Thyroid gland (tissue), 4 donors: Measurements from ENCODE around the gene C6orf132. TPM values are rescaled to one million over a fixed set of nuclear protein-coding genes. Genes with fewer than 3 reads are reported as not detected.

Experiments
- DNase-seq, 2 donors: peaks; one replicate each; pipeline ENCODE4 v3.0.0-alpha.2; 2019
- H3K27ac ChIP-seq, 3 donors: fragments of 200-600 bp; sonication (generic); 1 replicate in 2 of 3; 2 replicates in 1 of 3; pipeline ENCODE4 v1.5.1; 2016 to 2019; ENCODE audit warnings: mild to moderate bottlenecking in 1 of 3, moderate library complexity in 1 of 3
- H3K27me3 ChIP-seq: fragments of 200-600 bp; sonication (generic); one replicate; pipeline ENCODE4 v1.5.1; 2019
- H3K36me3 ChIP-seq, 2 donors: fragments of 200-600 bp; sonication (generic); one replicate each; pipeline ENCODE4 v1.5.1; 2016 to 2019
- H3K4me1 ChIP-seq, 2 donors: fragments of 200-600 bp; sonication (generic); one replicate each; pipeline ENCODE4 v1.5.1; 2017 to 2019
- H3K4me3 ChIP-seq, 3 donors: fragments of 200-600 bp; sonication (generic); replicated peaks in 1 of 3; 1 replicate in 2 of 3; 2 replicates in 1 of 3; pipeline ENCODE4 v1.5.1; 2016; ENCODE audit warnings: mild to moderate bottlenecking in 1 of 3
- H3K9me3 ChIP-seq: fragments of 200-600 bp; sonication (generic); one replicate; pipeline ENCODE4 v1.5.1; 2017
- CTCF ChIP-seq, 6 experiments: fragments of 200-600 bp in 3 of 6; fragments of 450-650 bp in 3 of 6; sonication (generic) in 3 of 6; IDR thresholded peaks; one replicate each; pipeline ENCODE4 v1.5.1; 2016 to 2019; ENCODE audit warnings: antibody characterized with exemption in 6 of 6, mild to moderate bottlenecking in 2 of 6, inconsistent platforms in 1 of 6, moderate library complexity in 1 of 6
- POLR2A ChIP-seq, 2 donors: fragments of 450-650 bp; IDR thresholded peaks; one replicate each; pipeline ENCODE4 v1.6.1; 2017; ENCODE audit warnings: antibody characterized with exemption in 2 of 2, mild to moderate bottlenecking in 2 of 2, moderate library complexity in 1 of 2
- WGBS, 2 donors: methylation state at CpG; one replicate each; pipeline ENCODE4 v1.1.5; 2017; 5-methylcytosine and 5-hydroxymethylcytosine counted together
- intact Hi-C: fragments of 100-400 bp; cut with DNase I; formaldehyde crosslinking; loops from one replicate; pipeline ENCODE4 v1.15.1; 2023
- total RNA-seq, 4 donors: library from RNA; depleted of rRNA; stranded (reverse); fragments of >200 nt; gene quantifications; one replicate each; pipeline ENCODE4 v1.2.3, GENCODE V29; 2016

C6orf132 gene
- total RNA-seq, 4 donors from 2014 or later: 14.8 to 34.3 (median 30.6) TPM

- intact Hi-C loops: no loop called here
- H3K9me3 ChIP-seq: no peaks in the 10 kb centered on the region
- no peaks in the 10 kb centered on the region for H3K36me3 ChIP-seq
- no peak overlapping the region for H3K4me3 ChIP-seq
- H3K27me3 ChIP-seq: no peaks in the 10 kb centered on the region
- no peak overlapping the region for H3K27ac ChIP-seq
- H3K4me1 ChIP-seq: peaks cover 8 to 27% of the 10 kb centered on the region in 2 donors
- 86 to 88% methylated on average over 5 of the region's 5 CpGs for WGBS, 2 donors
- no peak for DNase-seq
- TF ChIP-seq CTCF (IDR thresholded peaks at IDR 0.05) (no peak), POLR2A (IDR thresholded peaks at IDR 0.05) (no peak)
Measured at GRCh38 chr6:42113936-42114636, 28.3 kb downstream of the C6orf132 start.

- no peak for DNase-seq
Measured at GRCh38 chr6:42112351-42112750, 30.1 kb downstream of the C6orf132 start.

DNA sequence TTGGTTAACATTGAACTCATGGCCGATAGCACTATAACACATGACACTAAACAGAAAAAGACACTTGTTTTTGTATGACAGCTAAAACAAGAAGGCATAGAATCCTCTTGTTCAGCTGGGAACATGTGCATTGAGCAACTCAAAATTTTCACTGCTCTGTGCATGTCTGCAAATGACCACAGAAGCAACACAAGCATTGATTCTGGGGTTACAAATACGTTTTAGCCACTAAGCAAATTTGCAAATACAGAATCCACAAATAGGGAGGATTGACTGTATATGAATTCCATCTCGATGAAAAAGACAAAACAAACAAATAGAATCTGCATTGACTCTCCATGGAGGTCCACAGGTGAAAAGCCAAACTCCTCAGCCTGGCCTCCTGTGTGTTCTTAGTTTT lies 31.7 kb downstream of the C6orf132 start:
- Histone ChIP-seq H3K4me1 (peaks cover 7 to 12% of the 10 kb centered on the region in 2 donors), H3K27ac (no peak overlapping the region), H3K9me3 (no peaks in the 10 kb centered on the region), H3K4me3 (no peak overlapping the region), H3K27me3 (no peaks in the 10 kb centered on the region), H3K36me3 (no peaks in the 10 kb centered on the region)
- no peak for DNase-seq
- intact Hi-C loops: no loop called here
- TF ChIP-seq CTCF (IDR thresholded peaks at IDR 0.05) (no peak), POLR2A (IDR thresholded peaks at IDR 0.05) (no peak)
- 68 to 94% methylated on average over 3 of the region's 3 CpGs for WGBS, 2 donors

More at GRCh38 chr6:42112351-42112750, 30.1 kb downstream of the C6orf132 start:
- TF ChIP-seq POLR2A (IDR thresholded peaks at IDR 0.05): no peak
- TF ChIP-seq CTCF (IDR thresholded peaks at IDR 0.05): no peak
- no peak overlapping the region for H3K27ac ChIP-seq
- H3K36me3 ChIP-seq: no peaks in the 10 kb centered on the region
- peaks cover 4 to 10% of the 10 kb centered on the region in 2 donors for H3K4me1 ChIP-seq
- H3K4me3 ChIP-seq: no peak overlapping the region
- no peaks in the 10 kb centered on the region for H3K27me3 ChIP-seq
- intact Hi-C loops: no loop called here
- no peaks in the 10 kb centered on the region for H3K9me3 ChIP-seq
- 100% methylated on average over 1 of the region's 1 CpG for WGBS, 2 donors

GRCh38 chr6:42108071-42108470 lies 34.3 kb downstream of the C6orf132 start:
- no peak for TF ChIP-seq POLR2A (IDR thresholded peaks at IDR 0.05)
- TF ChIP-seq CTCF (IDR thresholded peaks at IDR 0.05): no peak
- WGBS, 2 donors: 97% methylated on average over 2 of the region's 2 CpGs
- H3K27me3 ChIP-seq: no peaks in the 10 kb centered on the region
- no peaks in the 10 kb centered on the region for H3K9me3 ChIP-seq
- no peaks in the 10 kb centered on the region for H3K36me3 ChIP-seq
- intact Hi-C loops: loop anchor here (10.0 kb wide), 1 partner anchor 57 kb away; no protein-coding TSS in a partner anchor
- no peak overlapping the region for H3K27ac ChIP-seq
- no peak overlapping the region for H3K4me3 ChIP-seq
- DNase-seq: no peak
- H3K4me1 ChIP-seq: peaks cover 18 to 21% of the 10 kb centered on the region in 2 donors
